Measurements from ENCODE around the gene NRP1. TPM values are rescaled to one million over a fixed set of nuclear protein-coding genes. Genes with fewer than 3 reads are reported as not detected.

The NRP1 gene
- total and polyA plus RNA-seq, 4 donors = 18.5 to 188 (median 71.7) TPM

- WGBS, 2 donors = 35 to 39% methylated on average over 6 of the region's 6 CpGs
- DNase-seq (peak; percentile 34 to 69 (median 67)), ATAC-seq (ENCODE audit: insufficient read depth, low FRiP score) (no peak)
- H3K27ac ChIP-seq (ENCODE audit: low read depth in 1 of 2, low read length in 1 of 2) = peak overlapping the region in 1 of 2 donors; percentile 75
- peaks cover 5 to 49% (median 27%) of the 10 kb centered on the region in 4 donors for H3K36me3 ChIP-seq (ENCODE audit: control insufficient read depth in 4 of 4, insufficient read depth in 4 of 4, low read length in 4 of 4)
- H3K9ac ChIP-seq (ENCODE audit: insufficient read depth in 1 of 2, low read length in 2 of 2) = no peak overlapping the region
- H3K4me1 ChIP-seq (ENCODE audit: control insufficient read depth in 5 of 5, insufficient read depth in 5 of 5, low read length in 5 of 5) = peaks cover 0 to 38% (median 15%) of the 10 kb centered on the region in 5 donors
- no peaks in the 10 kb centered on the region for H3K27me3 ChIP-seq (ENCODE audit: control insufficient read depth in 3 of 3, insufficient read depth in 3 of 3, low read length in 2 of 3)
- H3K4me3 ChIP-seq = no peak overlapping the region
- no peak for TF ChIP-seq CTCF (IDR thresholded peaks at IDR 0.05; ENCODE audit: control extremely low read depth, extremely low read depth)
- H3K9me3 ChIP-seq (ENCODE audit: control insufficient read depth in 4 of 4, insufficient read depth in 3 of 4, low read length in 3 of 4) = no peaks in the 10 kb centered on the region
These were observed 140.6 kb downstream of the NRP1 start for GRCh38 chr10:33193701-33194521.

GRCh38 chr10:33193057-33193700, 141.3 kb downstream of the NRP1 start:
- Histone ChIP-seq H3K27me3 (ENCODE audit: control insufficient read depth in 3 of 3, insufficient read depth in 3 of 3, low read length in 2 of 3) (no peaks in the 10 kb centered on the region), H3K9me3 (ENCODE audit: control insufficient read depth in 4 of 4, insufficient read depth in 3 of 4, low read length in 3 of 4) (no peaks in the 10 kb centered on the region), H3K27ac (ENCODE audit: low read depth in 1 of 2, low read length in 1 of 2) (peak overlapping the region in 1 of 2 donors; percentile 61), H3K36me3 (ENCODE audit: control insufficient read depth in 4 of 4, insufficient read depth in 4 of 4, low read length in 4 of 4) (peaks cover 5 to 45% (median 24%) of the 10 kb centered on the region in 4 donors), H3K4me3 (no peak overlapping the region), H3K9ac (ENCODE audit: insufficient read depth in 1 of 2, low read length in 2 of 2) (no peak overlapping the region), H3K4me1 (ENCODE audit: control insufficient read depth in 5 of 5, insufficient read depth in 5 of 5, low read length in 5 of 5) (peaks cover 0 to 38% (median 15%) of the 10 kb centered on the region in 5 donors)
- peak; percentile 89 to 95 (median 95) for DNase-seq
- peak; percentile 67 for TF ChIP-seq CTCF (IDR thresholded peaks at IDR 0.05; ENCODE audit: control extremely low read depth, extremely low read depth)
- peak; percentile 76 for ATAC-seq (ENCODE audit: insufficient read depth, low FRiP score)
- 17 to 20% methylated on average over 12 of the region's 12 CpGs for WGBS, 2 donors

- 86 to 92% methylated on average over 5 of the region's 5 CpGs for WGBS, 2 donors
- Histone ChIP-seq H3K4me1 (ENCODE audit: control insufficient read depth in 5 of 5, insufficient read depth in 5 of 5, low read length in 5 of 5) (peaks cover 0 to 33% (median 15%) of the 10 kb centered on the region in 5 donors), H3K27ac (ENCODE audit: low read depth in 1 of 2, low read length in 1 of 2) (no peak overlapping the region), H3K9me3 (ENCODE audit: control insufficient read depth in 4 of 4, insufficient read depth in 3 of 4, low read length in 3 of 4) (no peaks in the 10 kb centered on the region), H3K4me3 (no peak overlapping the region), H3K36me3 (ENCODE audit: control insufficient read depth in 4 of 4, insufficient read depth in 4 of 4, low read length in 4 of 4) (peaks cover 10 to 48% (median 26%) of the 10 kb centered on the region in 4 donors), H3K27me3 (ENCODE audit: control insufficient read depth in 3 of 3, insufficient read depth in 3 of 3, low read length in 2 of 3) (no peaks in the 10 kb centered on the region), H3K9ac (ENCODE audit: insufficient read depth in 1 of 2, low read length in 2 of 2) (no peak overlapping the region)
- DNase-seq (no peak), ATAC-seq (ENCODE audit: insufficient read depth, low FRiP score) (no peak)
- TF ChIP-seq CTCF (IDR thresholded peaks at IDR 0.05; ENCODE audit: control extremely low read depth, extremely low read depth) = no peak
These were observed 142.3 kb downstream of the NRP1 start for GRCh38 chr10:33192190-33192589.

Measured in lung (tissue), 12 donors.